HCT116 (cell line): ENCODE results near the gene ZFYVE1. TPM values are rescaled to one million over a fixed set of nuclear protein-coding genes. Genes with fewer than 3 reads are reported as not detected.
A peak's percentile ranks its signal among the peaks of the same experiment; 100 is the strongest.

ENCODE experiments used
- ATAC-seq: fragments of 200-7000 bp; cut with Tn5 transposase; 2 replicates; pipeline ENCODE4 v1.9.1; 2020; ENCODE audit warnings: mild to moderate bottlenecking, moderate library complexity
- BruUV-seq: library from RNA; stranded (reverse); fragments of 400-500 nt; replicated peaks from 2 replicates; lab custom pipeline; 2021; lab: Mats Ljungman, UMichigan
- CTCF ChIA-PET: fragments of 300-600 bp; sonication (Branson Sonifier 250); formaldehyde crosslinking; loops from one replicate; lab custom pipeline; 2021; ENCODE audit warnings: antibody characterized with exemption; lab: Charles Lee
- POLR2A ChIA-PET: fragments of 300-600, 350-600 bp; sonication (Branson Sonifier 250); formaldehyde crosslinking; loops from one replicate; lab custom pipeline; 2021; ENCODE audit warnings: antibody characterized with exemption; lab: Charles Lee
- RAD21 ChIA-PET, 2 experiments: fragments of 300-600 bp; sonication (Branson Sonifier 250); formaldehyde crosslinking; loops; one replicate each; lab custom pipeline; 2023; ENCODE audit warnings: low total read pairs in 2 of 2; ENCODE audit not compliant: uncharacterized antibody in 2 of 2, unreplicated experiment in 2 of 2, low non-redundant PET in 1 of 2; lab: Charles Lee
- DNase-seq: peaks from one replicate; pipeline ENCODE4 v3.0.0-alpha.2; 2010; ENCODE audit warnings: low read depth, low spot score
- H2AFZ ChIP-seq: fragments of 200-600 bp; shearing (Covaris generic), sonication (generic); 2 replicates; pipeline ENCODE4 v1.6.1; 2017; ENCODE audit warnings: low read depth, mixed run types, mixed read lengths, antibody characterized with exemption, low read length; ENCODE audit not compliant: poor library complexity, severe bottlenecking
- H3K27ac ChIP-seq: 2 replicates; pipeline ENCODE4 v1.5.1; 2012; ENCODE audit warnings: low read depth, low read length
- H3K27me3 ChIP-seq: fragments of 200-600 bp; sonication (generic); 2 replicates; pipeline ENCODE4 v1.6.1; 2016; ENCODE audit warnings: mixed run types, low read length, mixed read lengths; ENCODE audit not compliant: insufficient read depth
- H3K36me3 ChIP-seq, 2 experiments: fragments of 200-500 bp in 1 of 2; fragments of 200-600 bp in 1 of 2; sonication (Bioruptor generic) in 1 of 2; sonication (generic) in 1 of 2; 2 replicates each; pipeline versions ENCODE4 v1.5.1 to v1.6.1; 2014 to 2016; ENCODE audit warnings: low read length in 2 of 2, inconsistent platforms in 1 of 2, mixed read lengths in 1 of 2, mixed run types in 1 of 2; ENCODE audit not compliant: insufficient read depth in 2 of 2, control insufficient read depth in 1 of 2
- H3K4me1 ChIP-seq, 2 experiments: fragments of 200-600 bp in 1 of 2; sonication (generic) in 1 of 2; 2 replicates each; pipeline versions ENCODE4 v1.5.1 to v1.6.1; 2012 to 2017; ENCODE audit warnings: low read length in 2 of 2, inconsistent platforms in 1 of 2, mild to moderate bottlenecking in 1 of 2, mixed read lengths in 1 of 2, mixed run types in 1 of 2, moderate library complexity in 1 of 2; ENCODE audit not compliant: insufficient read depth in 2 of 2, control insufficient read depth in 1 of 2
- H3K4me2 ChIP-seq: fragments of 200-600 bp; sonication (generic); 2 replicates; pipeline ENCODE4 v1.6.1; 2017; ENCODE audit warnings: mixed run types, low read length, mixed read lengths
- H3K4me3 ChIP-seq, 2 experiments: fragments of 200-600 bp in 1 of 2; sonication (generic) in 1 of 2; replicated peaks in 1 of 2; 2 replicates each; pipeline ENCODE4 v1.5.1; 2011 to 2016; ENCODE audit warnings: low read length in 2 of 2, control low read depth in 1 of 2, low read depth in 1 of 2, mild to moderate bottlenecking in 1 of 2, mixed read lengths in 1 of 2, mixed run types in 1 of 2
- H3K79me2 ChIP-seq: fragments of 200-600 bp; sonication (generic); 2 replicates; pipeline ENCODE4 v1.6.1; 2017; ENCODE audit warnings: mild to moderate bottlenecking, mixed run types, low read length, moderate library complexity, mixed read lengths; ENCODE audit not compliant: insufficient read depth
- H3K9ac ChIP-seq: fragments of 200-600 bp; sonication (generic); 2 replicates; pipeline ENCODE4 v1.6.1; 2016; ENCODE audit warnings: low read length, mixed read lengths
- H3K9me2 ChIP-seq: fragments of 200-600 bp; sonication (generic), shearing (Covaris generic); 2 replicates; pipeline ENCODE4 v1.6.1; 2017; ENCODE audit warnings: mixed run types, mild to moderate bottlenecking, moderate library complexity; ENCODE audit not compliant: insufficient read depth
- H3K9me3 ChIP-seq, 2 experiments: fragments of 200-500 bp in 1 of 2; fragments of 200-600 bp in 1 of 2; sonication (Bioruptor generic) in 1 of 2; sonication (generic) in 1 of 2; 2 replicates each; pipeline ENCODE4 v1.6.1; 2014 to 2017; ENCODE audit warnings: low read length in 2 of 2, mixed read lengths in 2 of 2, inconsistent platforms in 1 of 2, low read depth in 1 of 2, mild to moderate bottlenecking in 1 of 2, mixed run types in 1 of 2, moderate library complexity in 1 of 2; ENCODE audit not compliant: control insufficient read depth in 1 of 2, insufficient read depth in 1 of 2
- H4K20me1 ChIP-seq: fragments of 200-600 bp; sonication (generic), shearing (Covaris generic); 2 replicates; pipeline ENCODE4 v1.6.1; 2017; ENCODE audit warnings: mixed run types, mild to moderate bottlenecking, moderate library complexity; ENCODE audit not compliant: insufficient read depth
- ATF3 ChIP-seq: IDR thresholded peaks from 2 replicates; pipeline ENCODE4 v1.6.1; 2012
- CBX3 ChIP-seq: IDR thresholded peaks from 2 replicates; pipeline ENCODE4 v1.6.1; 2012; ENCODE audit warnings: low read depth
- CEBPB ChIP-seq: IDR thresholded peaks from 2 replicates; pipeline ENCODE4 v1.6.1; 2012; ENCODE audit warnings: low read depth
- CTCF ChIP-seq, 3 experiments: fragments of 200-600 bp in 1 of 3; sonication (generic) in 1 of 3; IDR thresholded peaks in 2 of 3; conservative IDR thresholded peaks in 1 of 3; 2 replicates each; pipeline ENCODE4 v1.5.1; 2012 to 2017; ENCODE audit warnings: low read depth in 2 of 3, low read length in 2 of 3, antibody characterized with exemption in 1 of 3, borderline replicate concordance in 1 of 3, control low read depth in 1 of 3, mild to moderate bottlenecking in 1 of 3, mixed read lengths in 1 of 3, mixed run types in 1 of 3, moderate library complexity in 1 of 3; ENCODE audit not compliant: insufficient read depth in 1 of 3
- EGR1 ChIP-seq: IDR thresholded peaks from 2 replicates; pipeline ENCODE4 v1.6.1; 2012; ENCODE audit warnings: low read depth
- FOSL1 ChIP-seq: IDR thresholded peaks from 2 replicates; pipeline ENCODE4 v1.6.1; 2012; ENCODE audit warnings: low read depth
- JUND ChIP-seq: IDR thresholded peaks from 2 replicates; pipeline ENCODE4 v1.6.1; 2012
- POLR2A ChIP-seq: IDR thresholded peaks from 2 replicates; pipeline ENCODE4 v1.7.0; 2011; ENCODE audit warnings: borderline replicate concordance; ENCODE audit not compliant: insufficient read depth, insufficient read length; ENCODE audit errors: extremely low read depth
- POLR2AphosphoS5 ChIP-seq: IDR thresholded peaks from 2 replicates; pipeline ENCODE4 v1.6.1; 2011; ENCODE audit warnings: mild to moderate bottlenecking, low read depth, low read length, moderate library complexity
- RAD21 ChIP-seq: IDR thresholded peaks from 2 replicates; pipeline ENCODE4 v1.6.1; 2012; ENCODE audit warnings: low read depth, mild to moderate bottlenecking
- REST ChIP-seq: IDR thresholded peaks from 2 replicates; pipeline ENCODE4 v1.6.1; 2012; ENCODE audit warnings: low read depth
- YY1 ChIP-seq: IDR thresholded peaks from 2 replicates; pipeline ENCODE4 v1.6.1; 2011; ENCODE audit warnings: low read length, low read depth, moderate library complexity, mild to moderate bottlenecking; ENCODE audit not compliant: insufficient replicate concordance; ENCODE audit errors: extremely low read depth
- ZFX ChIP-seq: fragments of 450-650 bp; IDR thresholded peaks from 2 replicates; pipeline ENCODE4 v1.6.1; 2017
- intact Hi-C: fragments of 100-400 bp; cut with micrococcal nuclease; formaldehyde crosslinking; loops from 2 replicates; pipeline ENCODE4 v1.10.0; 2022
- total RNA-seq: library from RNA; stranded (reverse); gene quantifications from one replicate; pipeline ENCODE4 v1.2.1, GENCODE V29; 2021; ENCODE audit not compliant: unreplicated experiment

Gene ZFYVE1
- total RNA-seq, 1 experiment from 2014 or later, result 7.7 TPM

- intact Hi-C loops, result no loop called here
- H2AFZ ChIP-seq, result no peak overlapping the region
- no peak overlapping the region for H3K9ac ChIP-seq
- no peaks in the 10 kb centered on the region for H4K20me1 ChIP-seq
- H3K9me3 ChIP-seq, result no peaks in the 10 kb centered on the region
- peaks cover 28 to 54% of the 10 kb centered on the region in 2 experiments for H3K4me1 ChIP-seq
- no peak overlapping the region for H3K4me3 ChIP-seq
- ATAC-seq (no peak), DNase-seq (no peak)
- H3K79me2 ChIP-seq, result no peaks in the 10 kb centered on the region
- H3K27me3 ChIP-seq, result no peaks in the 10 kb centered on the region
- ChIA-PET CTCF (no interaction called here), RAD21 (no interaction called here), POLR2A (no interaction called here)
- H3K36me3 ChIP-seq, result no peaks in the 10 kb centered on the region
- no TSS peak for BruUV-seq
- no peak overlapping the region for H3K27ac ChIP-seq
- TF ChIP-seq YY1, result no peak
- no peak for TF ChIP-seq RAD21
- no peak for TF ChIP-seq CTCF (IDR thresholded peaks at IDR 0.05 in 2 of 3, conservative IDR thresholded peaks at IDR 0.05 in 1 of 3; ENCODE audit: borderline replicate concordance in 1 of 3, insufficient read depth in 1 of 3, low read depth in 2 of 3, low read length in 2 of 3)
- peak; percentile 63 for TF ChIP-seq CEBPB
- no peak for TF ChIP-seq ZFX
- TF ChIP-seq JUND, result no peak
- TF ChIP-seq EGR1, result no peak
- no peaks in the 10 kb centered on the region for H3K9me2 ChIP-seq
- no peak overlapping the region for H3K4me2 ChIP-seq
Measured at GRCh38 chr14:72965249-72965648, 61.7 kb downstream of the ZFYVE1 start.

GRCh38 chr14:72962829-72963312 lies 64.0 kb downstream of the ZFYVE1 start:
- no peak for TF ChIP-seq POLR2A
- peak; percentile 89 for TF ChIP-seq ATF3
- peak; percentile 10; the same call in 1 of the 2 replicates for TF ChIP-seq CBX3
- TF ChIP-seq REST, result no peak
- TF ChIP-seq FOSL1, result 0 out of 2 replicates have a peak, but pooled peaks have one; percentile 3
- TF ChIP-seq CEBPB, result peak; percentile 12; the same call in 1 of the 2 replicates
- 0 out of 2 replicates have a peak, but pooled peaks have one; percentile 13 for TF ChIP-seq POLR2AphosphoS5
- TF ChIP-seq, all 23 proteins: peak for 5
- ATAC-seq, result peak; percentile 75
- Histone ChIP-seq H3K36me3 (peaks cover 0 to 2% of the 10 kb centered on the region in 2 experiments; a peak in 1 of 4 replicates), H4K20me1 (no peaks in the 10 kb centered on the region), H3K9me2 (no peaks in the 10 kb centered on the region), H3K79me2 (no peaks in the 10 kb centered on the region), H3K4me3 (peak overlapping the region in 1 of 2 experiments; percentile 11; a peak in 1 of 4 replicates), H3K4me1 (peaks cover 28 to 54% of the 10 kb centered on the region in 2 experiments), H3K4me2 (peak overlapping the region; percentile 71), H2AFZ (no peak overlapping the region), H3K27ac (peak overlapping the region; percentile 71), H3K9ac (peak overlapping the region; percentile 69), H3K9me3 (no peaks in the 10 kb centered on the region), H3K27me3 (no peaks in the 10 kb centered on the region)
- intact Hi-C loops, result loop anchor here (2.0 to 5.0 kb wide), 2 partner anchors 36 to 64 kb away; partner anchors contain the start of genes DCAF4 and ZFYVE1
- CTCF ChIA-PET, result interaction anchor here (0.5 to 2.7 kb wide), 3 partner anchors 14 to 494 kb away, joined by 3 to 19 read pairs (median 3); no protein-coding TSS in a partner anchor
- RAD21 ChIA-PET, result no interaction called here
- DNase-seq, result peak; percentile 92
- POLR2A ChIA-PET, result interaction anchor here (1.1 to 1.8 kb wide), 2 partner anchors 59 to 64 kb away, joined by 3 to 10 read pairs; partner anchors contain the start of gene ZFYVE1
- TSS peak; percentile 94 for BruUV-seq
